ENCODE results near the gene P2RX7. TPM values are rescaled to one million over a fixed set of nuclear protein-coding genes. Genes with fewer than 3 reads are reported as not detected.

P2RX7 gene
- total and polyA plus RNA-seq, 2 donors (not counting 1 experiment from before 2014, with no cell fraction given) = 1.9 to 17.2 TPM

GRCh38 chr12:121189131-121189530 lies 56.5 kb downstream of the P2RX7 start:
- H3K27ac ChIP-seq (ENCODE audit: insufficient read depth, low read length) = peak overlapping the region; percentile 55
- peaks cover 18% of the 10 kb centered on the region for H3K4me1 ChIP-seq (ENCODE audit: control insufficient read depth, extremely low read depth, insufficient read depth, low read length)
- H3K9me3 ChIP-seq (ENCODE audit: control insufficient read depth, insufficient read depth, low read depth, low read length) = no peaks in the 10 kb centered on the region
- H2AFZ ChIP-seq (ENCODE audit: low read length) = no peak overlapping the region
- TF ChIP-seq EZH2 (IDR thresholded peaks at IDR 0.05; ENCODE audit: low read length, missing control alignments) = no peak
- no peak for TF ChIP-seq CTCF (conservative IDR thresholded peaks at IDR 0.05 in 1 of 2, IDR thresholded peaks at IDR 0.05 in 1 of 2; ENCODE audit: low read depth in 1 of 2, low read length in 2 of 2)
- DNase-seq (ENCODE audit: low read depth in 2 of 2) = no peak
- no peak overlapping the region for H3K9ac ChIP-seq (ENCODE audit: insufficient read depth, low read length)
- H3K79me2 ChIP-seq (ENCODE audit: control insufficient read depth, insufficient read depth, low read length) = no peaks in the 10 kb centered on the region
- no peak overlapping the region for H3K4me3 ChIP-seq (replicated peaks in 1 of 4; ENCODE audit: control extremely low read depth in 1 of 4, insufficient read depth in 1 of 4, low read depth in 3 of 4, low read length in 4 of 4)
- no peaks in the 10 kb centered on the region for H3K27me3 ChIP-seq (ENCODE audit: control insufficient read depth, insufficient read depth, low read length)
- H3K4me2 ChIP-seq (ENCODE audit: extremely low read depth, insufficient read depth, low read length) = no peak overlapping the region
- H4K20me1 ChIP-seq (ENCODE audit: control insufficient read depth, extremely low read depth, insufficient read depth, low read length) = no peaks in the 10 kb centered on the region
- no peaks in the 10 kb centered on the region for H3K36me3 ChIP-seq (ENCODE audit: control insufficient read depth, insufficient read depth, low read length)

- no peak for DNase-seq (ENCODE audit: low read depth in 2 of 2)
- Histone ChIP-seq H3K9me3 (ENCODE audit: control insufficient read depth, insufficient read depth, low read depth, low read length) (no peaks in the 10 kb centered on the region), H3K9ac (ENCODE audit: insufficient read depth, low read length) (no peak overlapping the region), H3K4me3 (replicated peaks in 1 of 4; ENCODE audit: control extremely low read depth in 1 of 4, insufficient read depth in 1 of 4, low read depth in 3 of 4, low read length in 4 of 4) (no peak overlapping the region), H2AFZ (ENCODE audit: low read length) (peak overlapping the region; percentile 37), H3K4me1 (ENCODE audit: control insufficient read depth, extremely low read depth, insufficient read depth, low read length) (peaks cover 18% of the 10 kb centered on the region), H3K36me3 (ENCODE audit: control insufficient read depth, insufficient read depth, low read length) (no peaks in the 10 kb centered on the region), H3K4me2 (ENCODE audit: extremely low read depth, insufficient read depth, low read length) (no peak overlapping the region), H3K79me2 (ENCODE audit: control insufficient read depth, insufficient read depth, low read length) (no peaks in the 10 kb centered on the region), H3K27me3 (ENCODE audit: control insufficient read depth, insufficient read depth, low read length) (no peaks in the 10 kb centered on the region), H4K20me1 (ENCODE audit: control insufficient read depth, extremely low read depth, insufficient read depth, low read length) (no peaks in the 10 kb centered on the region), H3K27ac (ENCODE audit: insufficient read depth, low read length) (peak overlapping the region; percentile 55)
- TF ChIP-seq EZH2 (IDR thresholded peaks at IDR 0.05; ENCODE audit: low read length, missing control alignments) (no peak), CTCF (conservative IDR thresholded peaks at IDR 0.05 in 1 of 2, IDR thresholded peaks at IDR 0.05 in 1 of 2; ENCODE audit: low read depth in 1 of 2, low read length in 2 of 2) (no peak)
Measured at GRCh38 chr12:121189619-121190155, 57.0 kb downstream of the P2RX7 start.

GRCh38 chr12:121190523-121191031 lies 57.9 kb downstream of the P2RX7 start:
- Histone ChIP-seq H3K4me2 (ENCODE audit: extremely low read depth, insufficient read depth, low read length) (peak overlapping the region; percentile 25), H3K4me1 (ENCODE audit: control insufficient read depth, extremely low read depth, insufficient read depth, low read length) (peaks cover 18% of the 10 kb centered on the region), H2AFZ (ENCODE audit: low read length) (peak overlapping the region; percentile 15), H3K27me3 (ENCODE audit: control insufficient read depth, insufficient read depth, low read length) (no peaks in the 10 kb centered on the region), H3K36me3 (ENCODE audit: control insufficient read depth, insufficient read depth, low read length) (no peaks in the 10 kb centered on the region), H3K9me3 (ENCODE audit: control insufficient read depth, insufficient read depth, low read depth, low read length) (no peaks in the 10 kb centered on the region), H4K20me1 (ENCODE audit: control insufficient read depth, extremely low read depth, insufficient read depth, low read length) (no peaks in the 10 kb centered on the region), H3K9ac (ENCODE audit: insufficient read depth, low read length) (no peak overlapping the region), H3K27ac (ENCODE audit: insufficient read depth, low read length) (peak overlapping the region; percentile 85), H3K79me2 (ENCODE audit: control insufficient read depth, insufficient read depth, low read length) (no peaks in the 10 kb centered on the region), H3K4me3 (replicated peaks in 1 of 4; ENCODE audit: control extremely low read depth in 1 of 4, insufficient read depth in 1 of 4, low read depth in 3 of 4, low read length in 4 of 4) (peak overlapping the region in 1 of 4 experiments; percentile 37)
- TF ChIP-seq EZH2 (IDR thresholded peaks at IDR 0.05; ENCODE audit: low read length, missing control alignments) = no peak
- TF ChIP-seq CTCF (conservative IDR thresholded peaks at IDR 0.05 in 1 of 2, IDR thresholded peaks at IDR 0.05 in 1 of 2; ENCODE audit: low read depth in 1 of 2, low read length in 2 of 2) = no peak
- peak; percentile 82 to 96 for DNase-seq (ENCODE audit: low read depth in 2 of 2)
